IMR-90 (cell line): ENCODE data around the gene ADGRD2. TPM values are rescaled to one million over a fixed set of nuclear protein-coding genes. Genes with fewer than 3 reads are reported as not detected.

Source experiments
- ATAC-seq: fragments of 200-7000 bp; cut with Tn5 transposase; 2 replicates; pipeline ENCODE4 v1.9.1; 2020; ENCODE audit warnings: low read depth, mild to moderate bottlenecking, moderate library complexity
- BruUV-seq: library from RNA; stranded (reverse); fragments of 400-500 nt; replicated peaks from 2 replicates; lab custom pipeline; 2021; lab: Mats Ljungman, UMichigan
- CTCF ChIA-PET: fragments of 300-600 bp; formaldehyde crosslinking; extraction: SDS; loops from one replicate; lab custom pipeline; 2021; ENCODE audit warnings: antibody characterized with exemption; lab: Yijun Ruan, JAX
- POLR2A ChIA-PET: fragments of 300-600 bp; sonication (Branson Sonifier 250); formaldehyde crosslinking; loops from one replicate; lab custom pipeline; 2022; ENCODE audit warnings: antibody characterized with exemption; ENCODE audit not compliant: unreplicated experiment; lab: Charles Lee
- DNase-seq: peaks from one replicate; pipeline ENCODE4 v3.0.0; 2013
- H2AFZ ChIP-seq: replicated peaks from 2 replicates; pipeline ENCODE3; 2013; ENCODE audit warnings: low read length, mild to moderate bottlenecking; ENCODE audit not compliant: poor library complexity
- H2AK5ac ChIP-seq: 2 replicates; pipeline ENCODE4 v1.6.1; 2013; ENCODE audit warnings: low read depth, low read length, inconsistent platforms
- H2AK9ac ChIP-seq: replicated peaks from 2 replicates; pipeline ENCODE3; 2013; ENCODE audit warnings: mild to moderate bottlenecking, low read depth, low read length, moderate library complexity; ENCODE audit not compliant: poor library complexity
- H2BK120ac ChIP-seq: 2 replicates; pipeline ENCODE4 v1.6.1; 2013; ENCODE audit warnings: low read depth, low read length, inconsistent platforms
- H2BK15ac ChIP-seq: 3 replicates; pipeline ENCODE4 v1.6.1; 2013; ENCODE audit warnings: low read depth, low read length, inconsistent platforms
- H2BK20ac ChIP-seq: 2 replicates; pipeline ENCODE4 v1.6.1; 2013; ENCODE audit warnings: low read depth, mild to moderate bottlenecking, inconsistent platforms, low read length, moderate library complexity
- H2BK5ac ChIP-seq: 2 replicates; pipeline ENCODE4 v1.6.1; 2013; ENCODE audit warnings: mild to moderate bottlenecking, low read depth, low read length, inconsistent platforms; ENCODE audit not compliant: poor library complexity, severe bottlenecking
- H3K14ac ChIP-seq: replicated peaks from 2 replicates; pipeline ENCODE4 v1.6.1; 2013; ENCODE audit warnings: low read depth, low read length, inconsistent platforms
- H3K18ac ChIP-seq: 2 replicates; pipeline ENCODE4 v1.6.1; 2013; ENCODE audit warnings: low read depth, low read length, control low read depth
- H3K23ac ChIP-seq: 2 replicates; pipeline ENCODE4 v1.6.1; 2013; ENCODE audit warnings: low read depth, low read length, inconsistent platforms
- H3K27ac ChIP-seq: 2 replicates; pipeline ENCODE4 v1.5.1; 2013; ENCODE audit warnings: mild to moderate bottlenecking, control low read depth, low read length; ENCODE audit not compliant: insufficient read depth
- H3K27me3 ChIP-seq: 2 replicates; pipeline ENCODE4 v1.6.1; 2013; ENCODE audit warnings: low read length; ENCODE audit not compliant: control insufficient read depth, insufficient read depth
- H3K36me3 ChIP-seq: 2 replicates; pipeline ENCODE4 v1.6.1; 2013; ENCODE audit warnings: low read length, mixed read lengths; ENCODE audit not compliant: control insufficient read depth, insufficient read depth
- H3K4ac ChIP-seq: 2 replicates; pipeline ENCODE4 v1.6.1; 2013; ENCODE audit warnings: low read depth, low read length, inconsistent platforms
- H3K4me1 ChIP-seq: 2 replicates; pipeline ENCODE4 v1.6.1; 2013; ENCODE audit warnings: low read length, mixed read lengths; ENCODE audit not compliant: control insufficient read depth, insufficient read depth
- H3K4me2 ChIP-seq: 2 replicates; pipeline ENCODE4 v1.6.1; 2013; ENCODE audit warnings: low read depth, mild to moderate bottlenecking, control low read depth, low read length, moderate library complexity
- H3K4me3 ChIP-seq: 2 replicates; pipeline ENCODE4 v1.5.1; 2013; ENCODE audit warnings: low read depth, mild to moderate bottlenecking, control low read depth, low read length, moderate library complexity; ENCODE audit not compliant: insufficient read depth
- H3K56ac ChIP-seq: 2 replicates; pipeline ENCODE4 v1.6.1; 2013; ENCODE audit warnings: low read length, inconsistent platforms; ENCODE audit not compliant: insufficient read depth; ENCODE audit errors: extremely low read depth
- H3K79me1 ChIP-seq, 2 experiments: 2 replicates each; pipeline ENCODE4 v1.6.1; 2013; ENCODE audit warnings: low read length in 2 of 2, inconsistent platforms in 1 of 2, low read depth in 1 of 2
- H3K9ac ChIP-seq: 2 replicates; pipeline ENCODE4 v1.6.1; 2013; ENCODE audit warnings: low read depth, low read length, control low read depth
- H3K9me1 ChIP-seq: 2 replicates; pipeline ENCODE4 v1.6.1; 2013; ENCODE audit warnings: low read length, inconsistent platforms; ENCODE audit not compliant: insufficient read depth
- H3K9me3 ChIP-seq: 2 replicates; pipeline ENCODE4 v1.6.1; 2013; ENCODE audit warnings: low read length; ENCODE audit not compliant: control insufficient read depth, insufficient read depth
- H4K20me1 ChIP-seq: 2 replicates; pipeline ENCODE4 v1.6.1; 2013; ENCODE audit warnings: low read length, inconsistent platforms; ENCODE audit not compliant: insufficient read depth
- H4K5ac ChIP-seq: 2 replicates; pipeline ENCODE4 v1.6.1; 2013; ENCODE audit warnings: mild to moderate bottlenecking, low read depth, low read length, control low read depth
- H4K8ac ChIP-seq, 2 experiments: 2 replicates each; pipeline ENCODE4 v1.6.1; 2013; ENCODE audit warnings: low read depth in 2 of 2, low read length in 2 of 2, control low read depth in 1 of 2, inconsistent platforms in 1 of 2
- H4K91ac ChIP-seq: 2 replicates; pipeline ENCODE4 v1.6.1; 2013; ENCODE audit warnings: low read depth, low read length, inconsistent platforms; ENCODE audit not compliant: insufficient read depth
- BHLHE40 ChIP-seq: fragments of 150-350 bp; IDR thresholded peaks from 2 replicates; pipeline ENCODE4 v1.6.1; 2016; ENCODE audit warnings: mild to moderate bottlenecking, low read depth, low read length
- RAD21 ChIP-seq: IDR thresholded peaks from 2 replicates; pipeline ENCODE4 v1.6.1; 2012; ENCODE audit warnings: low read length, improper control_type of control experiment
- WGBS, 2 experiments: methylation state at CpG; one replicate each; pipeline versions ENCODE4 v1.1.5 to v1.1.7; 2013; ENCODE audit warnings: missing lambda C conversion rate in 2 of 2; ENCODE audit not compliant: insufficient read length in 1 of 2; ENCODE audit errors: extremely low coverage in 2 of 2; 5-methylcytosine and 5-hydroxymethylcytosine counted together
- dilution Hi-C: fragments of 300-500 bp; cut with HindIII; formaldehyde crosslinking; loops from one replicate; pipeline ENCODE4 v1.14.3; 2018; ENCODE audit warnings: low sequenced_read_pairs; ENCODE audit not compliant: unreplicated experiment
- in situ Hi-C: fragments of 300-500 bp; cut with MboI; formaldehyde crosslinking; loops from 3 replicates; pipeline ENCODE4 v1.14.3; 2019; ENCODE audit warnings: low sequenced_read_pairs, inconsistent platforms, mixed read lengths
- intact Hi-C: fragments of 100-400 bp; cut with micrococcal nuclease; formaldehyde crosslinking; loops from 2 replicates; pipeline ENCODE4 v1.10.0; 2022
- polyA plus RNA-seq, 3 experiments: library from polyadenylated mRNA; depleted of rRNA; stranded (reverse); fragments of >200 nt; gene quantifications; 2 replicates each; pipeline ENCODE4 v1.2.3, GENCODE V29; 2012; ENCODE audit warnings: low replicate concordance in 1 of 3
- total RNA-seq: library from RNA; depleted of rRNA; stranded (reverse); fragments of >200 nt; gene quantifications from 2 replicates; pipeline ENCODE4 v1.2.3, GENCODE V29; 2012

The ADGRD2 gene
- total and polyA plus RNA-seq, 2 of the 4 experiments (the other 2 are of a cell fraction), result not detected

DNA sequence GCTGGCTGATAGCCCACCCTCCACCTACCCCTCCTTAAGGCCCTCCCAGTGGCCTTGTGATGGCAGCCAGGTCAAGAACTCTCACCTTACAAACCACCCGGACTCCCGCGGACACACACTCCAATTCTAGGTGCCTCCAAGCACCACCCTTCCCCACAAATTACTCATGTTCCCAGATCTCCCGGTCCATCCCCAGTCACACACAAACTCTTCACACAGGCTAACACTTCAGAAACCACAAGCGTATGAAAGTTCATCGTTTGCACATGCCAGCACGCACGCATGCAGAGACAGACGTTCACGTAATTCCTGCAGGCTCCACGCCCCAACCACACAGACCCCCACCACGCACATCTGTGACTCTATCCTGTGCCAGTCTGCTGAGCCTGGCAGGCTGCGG, 39.0 kb downstream of the ADGRD2 start:
- no peak overlapping the region for H2BK5ac ChIP-seq
- no peak overlapping the region for H4K8ac ChIP-seq
- 58% methylated on average over 11 of the region's 13 CpGs; no CpG with 5 or more reads in 1 of the 2 experiments for WGBS, 2 experiments
- ATAC-seq, result no peak
- intact Hi-C loops (no loop called here), in situ Hi-C loops (no loop called here), dilution Hi-C loops (no loop called here)
- no peak overlapping the region for H3K18ac ChIP-seq
- no peak overlapping the region for H3K23ac ChIP-seq
- H3K27me3 ChIP-seq, result peaks cover 74% of the 10 kb centered on the region
- no peak overlapping the region for H2AFZ ChIP-seq
- TF ChIP-seq RAD21, result no peak
- peak; percentile 24; the same call in 1 of the 2 replicates for TF ChIP-seq BHLHE40
- H3K79me1 ChIP-seq, result no peaks in the 10 kb centered on the region
- H4K20me1 ChIP-seq, result no peaks in the 10 kb centered on the region
- H3K9me1 ChIP-seq, result no peaks in the 10 kb centered on the region
- no peak overlapping the region for H3K4me2 ChIP-seq
- no peak overlapping the region for H3K56ac ChIP-seq
- no peak overlapping the region for H2BK20ac ChIP-seq
- no peak overlapping the region for H2BK15ac ChIP-seq
- H2AK5ac ChIP-seq, result no peak overlapping the region
- no peak overlapping the region for H3K4ac ChIP-seq
- POLR2A ChIA-PET, result interaction anchor here (0.5 kb wide), 1 partner anchor 45 kb away, joined by 5 read pairs; no protein-coding TSS in a partner anchor
- H2BK120ac ChIP-seq, result no peak overlapping the region
- no peak overlapping the region for H4K5ac ChIP-seq
- no peaks in the 10 kb centered on the region for H3K36me3 ChIP-seq
- no peak overlapping the region for H2AK9ac ChIP-seq
- no peak overlapping the region for H3K27ac ChIP-seq
- CTCF ChIA-PET, result no interaction called here
- no peak overlapping the region for H3K14ac ChIP-seq
- H3K4me1 ChIP-seq, result no peaks in the 10 kb centered on the region
- DNase-seq, result peak; percentile 7
- no peak overlapping the region for H3K4me3 ChIP-seq
- no TSS peak for BruUV-seq
- H3K9ac ChIP-seq, result no peak overlapping the region
- H3K9me3 ChIP-seq, result no peaks in the 10 kb centered on the region
- H4K91ac ChIP-seq, result no peak overlapping the region
